ENCODE results near the gene PSPN. TPM values are rescaled to one million over a fixed set of nuclear protein-coding genes. Genes with fewer than 3 reads are reported as not detected.

Gene PSPN
- total RNA-seq, 5 donors from 2014 or later (not counting 1 experiment from before 2014, with no cell fraction given), result 1.7 to 4.1 (median 3.2) TPM

DNA sequence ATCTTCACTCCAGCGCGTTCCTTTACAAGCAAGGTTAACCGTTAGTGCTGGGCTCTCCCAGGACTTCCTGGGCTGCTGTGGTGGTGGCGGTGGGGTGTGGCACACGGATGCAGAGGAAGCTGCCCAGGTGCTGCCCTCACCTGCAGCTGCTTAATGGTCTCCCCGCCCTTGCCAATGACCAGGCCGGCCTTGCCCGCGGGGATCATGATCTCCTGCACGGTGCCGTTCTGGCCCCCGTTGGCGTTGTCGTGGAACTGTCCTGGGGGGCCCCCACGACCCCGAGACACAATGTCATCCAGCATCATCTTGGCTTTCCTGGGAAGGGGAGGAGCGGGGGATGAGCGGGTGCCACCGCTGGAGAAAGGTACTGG, 42.8 kb upstream of the PSPN start:
- Histone ChIP-seq H3K9me3 (no peaks in the 10 kb centered on the region), H3K4me3 (ENCODE audit: control insufficient read depth in 1 of 2, extremely low read depth in 1 of 2, low read length in 1 of 2) (no peak overlapping the region), H3K36me3 (ENCODE audit: control insufficient read depth in 2 of 2, extremely low read depth in 1 of 2, insufficient read depth in 1 of 2, low read length in 1 of 2) (peaks cover 24 to 82% of the 10 kb centered on the region in 2 donors), H3K27me3 (replicated peaks in 1 of 2; ENCODE audit: control insufficient read depth in 2 of 2, extremely low read depth in 1 of 2, insufficient read depth in 2 of 2, low read length in 1 of 2) (no peaks in the 10 kb centered on the region), H3K27ac (ENCODE audit: low read length) (no peak overlapping the region), H3K4me1 (ENCODE audit: control insufficient read depth in 1 of 2, extremely low read depth in 1 of 2, insufficient read depth in 2 of 2, low read length in 2 of 2) (peaks cover 6 to 23% of the 10 kb centered on the region in 2 experiments)
- no peak for DNase-seq
- no peak overlapping the region for H3K4me3 Mint-ChIP-seq
- no peaks in the 10 kb centered on the region for H3K9me3 Mint-ChIP-seq
- no peak for ATAC-seq (replicated peaks in 1 of 4)
- POLR2A ChIA-PET, result interaction anchor here in 1 of 2 donors (0.6 kb wide), 1 partner anchor 1773 kb away, joined by 4 read pairs; no protein-coding TSS in a partner anchor
- WGBS (ENCODE audit: insufficient coverage), result 98% methylated on average over 9 of the region's 19 CpGs
- peaks cover 16 to 28% (median 25%) of the 10 kb centered on the region in 3 donors for H3K4me1 Mint-ChIP-seq
- peaks cover 39% of the 10 kb centered on the region for H3K36me3 Mint-ChIP-seq
- H3K27ac Mint-ChIP-seq, result no peak overlapping the region
- CTCF ChIA-PET, result no interaction called here
- H3K27me3 Mint-ChIP-seq, result no peaks in the 10 kb centered on the region

DNA sequence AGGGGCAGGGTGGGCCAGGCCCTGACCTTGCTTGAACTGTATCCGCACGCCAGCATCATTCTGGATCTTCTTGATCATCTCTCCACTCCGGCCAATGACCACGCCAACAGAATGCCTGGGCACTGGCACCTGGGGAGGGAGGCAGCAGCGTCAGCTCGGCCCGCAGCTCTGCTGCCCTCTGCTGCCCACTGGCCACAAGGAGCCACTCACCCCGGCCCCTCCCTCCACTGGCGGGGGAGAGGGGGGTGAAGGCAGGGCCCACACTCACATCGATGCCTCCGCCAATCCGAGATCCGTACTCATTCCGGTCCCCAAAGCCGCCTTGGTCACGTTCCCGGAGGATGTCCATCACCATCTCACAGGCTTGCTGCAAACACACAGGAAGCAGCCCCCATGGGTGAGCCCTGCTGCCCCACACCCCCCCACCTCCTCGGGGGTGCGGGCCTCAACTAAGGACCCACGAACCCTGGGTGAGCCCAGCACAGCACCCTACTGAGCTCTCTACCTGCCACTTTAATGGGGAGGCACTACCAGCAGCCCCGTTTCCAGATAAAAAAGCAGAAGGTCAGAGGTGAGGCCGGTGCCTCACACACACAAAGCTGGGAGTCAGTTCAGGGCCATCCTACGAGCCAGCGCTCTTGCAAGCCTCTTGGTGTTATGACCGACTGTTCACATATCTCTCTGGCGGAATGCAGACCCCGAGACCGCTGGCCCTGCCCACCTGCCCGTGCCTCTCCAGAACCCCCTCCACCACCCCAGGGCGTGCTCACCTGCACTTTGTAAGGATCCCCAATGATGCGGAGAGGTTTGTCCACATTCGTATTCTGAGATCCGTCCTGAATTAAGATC, 42.2 kb upstream of the PSPN start:
- Mint-ChIP-seq H3K27ac (no peak overlapping the region), H3K27me3 (no peaks in the 10 kb centered on the region), H3K36me3 (peaks cover 39% of the 10 kb centered on the region), H3K9me3 (no peaks in the 10 kb centered on the region), H3K4me3 (no peak overlapping the region), H3K4me1 (peaks cover 10 to 22% (median 20%) of the 10 kb centered on the region in 3 donors)
- Histone ChIP-seq H3K4me1 (ENCODE audit: control insufficient read depth in 1 of 2, extremely low read depth in 1 of 2, insufficient read depth in 2 of 2, low read length in 2 of 2) (peaks cover under 1 to 16% of the 10 kb centered on the region in 2 experiments), H3K4me3 (ENCODE audit: control insufficient read depth in 1 of 2, extremely low read depth in 1 of 2, low read length in 1 of 2) (no peak overlapping the region), H3K9me3 (no peaks in the 10 kb centered on the region), H3K27me3 (replicated peaks in 1 of 2; ENCODE audit: control insufficient read depth in 2 of 2, extremely low read depth in 1 of 2, insufficient read depth in 2 of 2, low read length in 1 of 2) (no peaks in the 10 kb centered on the region), H3K27ac (ENCODE audit: low read length) (no peak overlapping the region), H3K36me3 (ENCODE audit: control insufficient read depth in 2 of 2, extremely low read depth in 1 of 2, insufficient read depth in 1 of 2, low read length in 1 of 2) (peaks cover 24 to 82% of the 10 kb centered on the region in 2 donors)
- no peak for DNase-seq
- ATAC-seq (replicated peaks in 1 of 4), result no peak
- 95% methylated on average over 22 of the region's 33 CpGs for WGBS (ENCODE audit: insufficient coverage)
- ChIA-PET POLR2A (no interaction called here), CTCF (no interaction called here)

DNA sequence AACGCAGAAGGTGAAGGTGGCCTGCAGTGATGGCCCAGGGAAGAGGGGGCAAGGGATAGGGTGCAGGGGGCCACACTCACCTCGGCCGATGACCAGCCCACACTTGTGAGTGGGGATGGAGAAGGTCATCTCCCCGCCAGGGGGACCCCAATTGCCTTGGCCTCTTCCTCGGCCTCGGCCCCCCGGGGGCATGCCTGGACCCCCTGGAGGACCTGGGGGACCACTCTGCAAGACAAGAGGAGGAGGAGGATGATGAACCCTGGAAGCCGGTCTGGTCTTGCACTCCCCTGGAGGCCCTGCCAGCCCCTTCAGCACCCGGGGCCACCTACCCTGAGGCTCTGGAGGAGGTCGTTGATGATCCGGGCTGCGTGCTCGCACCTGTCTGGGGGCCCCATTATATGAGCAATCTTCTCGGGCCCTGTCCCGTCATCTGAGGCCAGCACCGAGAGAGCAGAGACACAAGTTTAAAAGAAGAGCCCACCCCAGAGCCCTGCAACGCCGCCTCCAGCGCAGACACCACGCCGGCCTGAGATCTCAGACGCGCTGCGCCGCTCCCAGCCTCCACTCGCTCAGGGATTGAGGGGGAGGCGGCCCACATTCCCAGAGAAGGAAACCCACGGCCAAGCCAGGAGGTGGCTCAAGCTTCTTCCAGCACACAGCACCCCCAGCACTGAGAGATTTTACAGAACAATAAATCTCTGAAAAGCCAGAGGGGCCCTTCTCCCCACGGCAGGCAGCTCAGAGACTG, 41.1 kb upstream of the PSPN start:
- no peaks in the 10 kb centered on the region for H3K9me3 ChIP-seq
- H3K36me3 ChIP-seq (ENCODE audit: control insufficient read depth in 2 of 2, extremely low read depth in 1 of 2, insufficient read depth in 1 of 2, low read length in 1 of 2), result peaks cover 24 to 77% of the 10 kb centered on the region in 2 donors
- Mint-ChIP-seq H3K27ac (no peak overlapping the region), H3K9me3 (no peaks in the 10 kb centered on the region), H3K4me3 (no peak overlapping the region), H3K27me3 (no peaks in the 10 kb centered on the region), H3K36me3 (peaks cover 39% of the 10 kb centered on the region), H3K4me1 (peaks cover 0 to 11% (median 9%) of the 10 kb centered on the region in 3 donors)
- CTCF ChIA-PET, result no interaction called here
- POLR2A ChIA-PET, result no interaction called here
- DNase-seq (no peak), ATAC-seq (replicated peaks in 1 of 4) (no peak)
- WGBS (ENCODE audit: insufficient coverage), result 94% methylated on average over 26 of the region's 29 CpGs
- H3K27ac ChIP-seq (ENCODE audit: low read length), result no peak overlapping the region
- no peak overlapping the region for H3K4me3 ChIP-seq (ENCODE audit: control insufficient read depth in 1 of 2, extremely low read depth in 1 of 2, low read length in 1 of 2)
- peaks cover 0 to 5% of the 10 kb centered on the region in 2 experiments for H3K4me1 ChIP-seq (ENCODE audit: control insufficient read depth in 1 of 2, extremely low read depth in 1 of 2, insufficient read depth in 2 of 2, low read length in 2 of 2)
- no peaks in the 10 kb centered on the region for H3K27me3 ChIP-seq (replicated peaks in 1 of 2; ENCODE audit: control insufficient read depth in 2 of 2, extremely low read depth in 1 of 2, insufficient read depth in 2 of 2, low read length in 1 of 2)

DNA sequence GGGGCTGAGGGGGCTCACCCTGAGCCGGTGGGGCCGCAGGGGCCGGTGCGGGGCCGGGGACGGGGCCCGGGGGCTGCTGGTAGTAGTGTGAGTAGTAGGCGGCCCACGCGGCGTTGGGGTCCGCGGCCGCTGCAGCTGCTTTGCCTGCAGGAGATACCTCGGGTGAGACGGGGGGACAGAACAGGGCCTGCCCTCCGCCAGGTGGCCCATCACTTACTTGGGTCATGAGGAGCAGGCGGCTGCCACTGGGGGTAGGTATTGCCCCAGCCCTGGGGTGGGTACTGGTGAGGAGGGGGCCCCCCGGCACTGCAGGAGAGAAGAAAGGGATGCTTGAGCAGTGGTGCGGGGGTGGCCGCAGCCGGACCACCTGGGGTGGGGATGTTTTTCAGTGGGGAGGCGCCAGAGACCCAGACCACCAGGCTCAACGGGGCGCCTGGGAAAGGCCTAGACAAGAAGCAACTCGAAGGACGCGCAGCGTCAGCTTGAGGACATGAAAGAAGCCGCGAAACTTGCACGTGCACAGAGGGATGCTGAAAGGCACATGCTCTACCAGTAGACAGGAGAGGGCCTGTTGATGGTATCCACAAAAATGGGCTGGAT, 40.0 kb upstream of the PSPN start:
- Histone ChIP-seq H3K4me3 (ENCODE audit: control insufficient read depth in 1 of 2, extremely low read depth in 1 of 2, low read length in 1 of 2) (no peak overlapping the region), H3K27me3 (replicated peaks in 1 of 2; ENCODE audit: control insufficient read depth in 2 of 2, extremely low read depth in 1 of 2, insufficient read depth in 2 of 2, low read length in 1 of 2) (no peaks in the 10 kb centered on the region), H3K36me3 (ENCODE audit: control insufficient read depth in 2 of 2, extremely low read depth in 1 of 2, insufficient read depth in 1 of 2, low read length in 1 of 2) (peaks cover 24 to 66% of the 10 kb centered on the region in 2 donors), H3K9me3 (no peaks in the 10 kb centered on the region), H3K4me1 (ENCODE audit: control insufficient read depth in 1 of 2, extremely low read depth in 1 of 2, insufficient read depth in 2 of 2, low read length in 2 of 2) (no peaks in the 10 kb centered on the region), H3K27ac (ENCODE audit: low read length) (no peak overlapping the region)
- Mint-ChIP-seq H3K9me3 (no peaks in the 10 kb centered on the region), H3K27ac (no peak overlapping the region), H3K27me3 (no peaks in the 10 kb centered on the region), H3K4me1 (peaks cover 0 to 2% (median 2%) of the 10 kb centered on the region in 3 donors), H3K4me3 (no peak overlapping the region), H3K36me3 (peaks cover 36% of the 10 kb centered on the region)
- ATAC-seq (replicated peaks in 1 of 4), result no peak
- CTCF ChIA-PET, result no interaction called here
- DNase-seq, result no peak
- POLR2A ChIA-PET, result no interaction called here
- 97% methylated on average over 26 of the region's 32 CpGs for WGBS (ENCODE audit: insufficient coverage)

DNA sequence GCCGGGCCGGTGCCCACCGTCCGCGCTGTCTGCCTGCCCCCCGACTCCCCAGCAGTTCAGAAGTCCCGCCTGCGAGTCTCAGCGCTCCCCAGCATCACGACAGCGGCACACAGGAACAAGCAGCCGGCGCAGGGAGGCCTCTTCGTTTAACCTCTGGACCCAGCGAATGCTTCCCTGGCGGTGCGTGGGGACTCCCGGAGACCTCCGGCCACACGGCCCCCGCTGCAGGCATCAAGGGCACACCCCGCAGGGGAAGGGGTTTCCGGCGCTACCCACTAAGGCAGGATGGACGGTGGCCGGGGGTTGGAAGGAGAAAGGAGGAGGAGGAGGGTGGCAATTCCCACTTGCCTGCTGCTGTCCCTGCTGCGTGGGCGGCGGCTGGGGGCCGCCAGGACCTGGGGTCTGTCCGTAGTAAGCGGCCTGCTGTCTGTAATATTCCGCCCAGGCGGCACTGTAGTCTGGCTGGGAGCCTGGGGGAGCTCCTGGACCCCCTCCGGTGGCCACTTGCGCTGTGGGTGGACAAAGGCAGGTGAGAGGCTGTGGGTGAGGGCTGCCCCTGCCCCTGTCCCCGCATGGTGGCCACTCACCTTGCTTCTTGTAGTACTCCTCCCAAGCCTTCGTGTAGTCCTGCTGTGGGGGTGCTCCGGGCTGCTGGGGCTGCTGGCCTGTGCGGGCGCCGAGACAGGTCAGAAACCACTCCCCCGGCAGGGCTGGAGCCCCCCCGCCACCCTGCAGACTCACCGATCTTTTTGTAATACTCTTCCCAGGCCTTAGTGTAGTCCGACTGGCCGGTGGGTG, 39.3 kb upstream of the PSPN start:
- no peaks in the 10 kb centered on the region for H3K4me1 Mint-ChIP-seq
- no peaks in the 10 kb centered on the region for H3K9me3 ChIP-seq
- no peak overlapping the region for H3K27ac Mint-ChIP-seq
- no peaks in the 10 kb centered on the region for H3K9me3 Mint-ChIP-seq
- CTCF ChIA-PET, result no interaction called here
- no peak overlapping the region for H3K4me3 Mint-ChIP-seq
- DNase-seq (no peak), ATAC-seq (replicated peaks in 1 of 4) (no peak)
- no peaks in the 10 kb centered on the region for H3K27me3 ChIP-seq (replicated peaks in 1 of 2; ENCODE audit: control insufficient read depth in 2 of 2, extremely low read depth in 1 of 2, insufficient read depth in 2 of 2, low read length in 1 of 2)
- peaks cover 24 to 59% of the 10 kb centered on the region in 2 donors for H3K36me3 ChIP-seq (ENCODE audit: control insufficient read depth in 2 of 2, extremely low read depth in 1 of 2, insufficient read depth in 1 of 2, low read length in 1 of 2)
- POLR2A ChIA-PET, result no interaction called here
- no peaks in the 10 kb centered on the region for H3K4me1 ChIP-seq (ENCODE audit: control insufficient read depth in 1 of 2, extremely low read depth in 1 of 2, insufficient read depth in 2 of 2, low read length in 2 of 2)
- H3K27ac ChIP-seq (ENCODE audit: low read length), result no peak overlapping the region
- H3K27me3 Mint-ChIP-seq, result no peaks in the 10 kb centered on the region
- 96% methylated on average over 34 of the region's 47 CpGs for WGBS (ENCODE audit: insufficient coverage)
- H3K4me3 ChIP-seq (ENCODE audit: control insufficient read depth in 1 of 2, extremely low read depth in 1 of 2, low read length in 1 of 2), result no peak overlapping the region
- peaks cover 31% of the 10 kb centered on the region for H3K36me3 Mint-ChIP-seq

Measured in T-cell (primary cell).